NAMALWA (cell line): Measurements from ENCODE around the gene DYSF.
A peak's percentile ranks its signal among the peaks of the same experiment; 100 is the strongest.

ENCODE experiments used
- DNase-seq: peaks from one replicate; pipeline ENCODE4 v3.0.0-alpha.2; 2015; ENCODE audit warnings: low spot score

The DYSF gene

GRCh38 chr2:71502941-71503738 lies 49.8 kb downstream of the DYSF start:
- no peak for DNase-seq

GRCh38 chr2:71503837-71504236 lies 50.5 kb downstream of the DYSF start:
- DNase-seq = no peak

- no peak for DNase-seq
These were observed 51.2 kb downstream of the DYSF start for GRCh38 chr2:71504611-71505010.

- DNase-seq = peak; percentile 11
These were observed 51.9 kb downstream of the DYSF start for GRCh38 chr2:71505086-71505769.

- no peak for DNase-seq
These were observed 52.4 kb downstream of the DYSF start for GRCh38 chr2:71505770-71506140.

GRCh38 chr2:71506222-71507153 lies 53.1 kb downstream of the DYSF start:
- no peak for DNase-seq

- DNase-seq = no peak
These were observed 54.1 kb downstream of the DYSF start for GRCh38 chr2:71507476-71507875.

GRCh38 chr2:71510196-71510807 lies 56.9 kb downstream of the DYSF start:
- peak; percentile 77 for DNase-seq

GRCh38 chr2:71510938-71511337 lies 57.6 kb downstream of the DYSF start:
- DNase-seq = no peak

- no peak for DNase-seq
These were observed 58.4 kb downstream of the DYSF start for GRCh38 chr2:71511776-71512175.

GRCh38 chr2:71512386-71512785 lies 59.0 kb downstream of the DYSF start:
- no peak for DNase-seq

- DNase-seq = no peak
These were observed 59.7 kb downstream of the DYSF start for GRCh38 chr2:71513096-71513495.

- no peak for DNase-seq
These were observed 60.4 kb downstream of the DYSF start for GRCh38 chr2:71513721-71514120.

GRCh38 chr2:71516253-71516888 lies 63.0 kb downstream of the DYSF start:
- DNase-seq = no peak

GRCh38 chr2:71517851-71518250 lies 64.5 kb downstream of the DYSF start:
- DNase-seq = no peak

- no peak for DNase-seq
These were observed 68.1 kb downstream of the DYSF start for GRCh38 chr2:71521436-71521950.

GRCh38 chr2:71524476-71524875 lies 71.1 kb downstream of the DYSF start:
- DNase-seq = no peak

- no peak for DNase-seq
These were observed 72.8 kb downstream of the DYSF start for GRCh38 chr2:71526141-71526540.

GRCh38 chr2:71526975-71527374 lies 73.6 kb downstream of the DYSF start:
- no peak for DNase-seq

GRCh38 chr2:71528131-71528591 lies 74.8 kb downstream of the DYSF start:
- DNase-seq = no peak

- no peak for DNase-seq
These were observed 75.4 kb downstream of the DYSF start for GRCh38 chr2:71528749-71529148.
